Right lobe of liver (tissue), 6 donors: ENCODE data around the gene DOCK2. TPM values are rescaled to one million over a fixed set of nuclear protein-coding genes. Genes with fewer than 3 reads are reported as not detected.

Experiments used
- ATAC-seq, 4 donors: fragments of 200-7000 bp; cut with Tn5 transposase; one replicate each; pipeline ENCODE4 v1.9.1; 2020; ENCODE audit warnings: mild to moderate bottlenecking in 4 of 4, moderate library complexity in 4 of 4
- DNase-seq, 3 donors: peaks; one replicate each; pipeline ENCODE4 v3.0.0-alpha.2; 2020
- H3K27ac ChIP-seq, 3 donors: fragments of 200-600 bp; one replicate each; pipeline ENCODE4 v1.8.0; 2022
- H3K27me3 ChIP-seq, 2 donors: fragments of 200-600 bp; one replicate each; pipeline ENCODE4 v1.8.0; 2022
- H3K36me3 ChIP-seq, 4 donors: fragments of 200-600 bp; sonication (generic) in 1 of 4; one replicate each; pipeline versions ENCODE4 v1.5.1 to v1.8.0; 2017 to 2022; ENCODE audit warnings: control low read depth in 1 of 4
- H3K4me1 ChIP-seq, 4 donors: fragments of 200-600 bp; sonication (generic) in 1 of 4; one replicate each; pipeline versions ENCODE4 v1.5.1 to v1.8.0; 2017 to 2022; ENCODE audit warnings: control low read depth in 1 of 4
- H3K4me3 ChIP-seq, 3 donors: fragments of 200-600 bp; one replicate each; pipeline ENCODE4 v1.8.0; 2022
- H3K9me3 ChIP-seq, 4 donors: fragments of 200-600 bp; sonication (generic) in 1 of 4; one replicate each; pipeline versions ENCODE4 v1.5.1 to v1.8.0; 2017 to 2022; ENCODE audit warnings: control low read depth in 1 of 4
- CTCF ChIP-seq, 4 donors: fragments of 200-600 bp in 3 of 4; fragments of 450-650 bp in 1 of 4; IDR thresholded peaks; one replicate each; pipeline versions ENCODE4 v1.5.1 to v1.8.0; 2016 to 2022; ENCODE audit warnings: antibody characterized with exemption in 4 of 4, mild to moderate bottlenecking in 2 of 4
- POLR2A ChIP-seq: fragments of 450-650 bp; IDR thresholded peaks from one replicate; pipeline ENCODE4 v1.6.1; 2017; ENCODE audit warnings: antibody characterized with exemption, mild to moderate bottlenecking
- WGBS: methylation state at CpG from one replicate; pipeline ENCODE4 v1.1.6; 2018; ENCODE audit warnings: low coverage, low lambda C conversion rate; ENCODE audit not compliant: insufficient coverage; ENCODE audit errors: missing lambda C conversion rate; 5-methylcytosine and 5-hydroxymethylcytosine counted together
- intact Hi-C, 2 donors: fragments of 100-400 bp; cut with DNase I; formaldehyde crosslinking; loops; one replicate each; pipeline versions ENCODE4 v1.11.2 to v1.14.1; 2022
- total RNA-seq, 6 experiments: library from RNA; depleted of rRNA in 2 of 6; stranded (reverse); fragments of >200 nt in 2 of 6; fragmentation: NEBNext Ultra II Directional in 3 of 6; extraction: Animal tissue kit (Norgen Biotek cat#: 25700) in 3 of 6; gene quantifications; one replicate each; pipeline versions ENCODE4 v1.1.0 to v1.2.4, GENCODE V29; 2016 to 2023
- donor health status: DM: no; HTN: yes; CAD: no.
- donor health status: DM: no; HTN: no; CAD: no.
- donor health status: DM: no; HTN: no; CAD: no.
- donor health status: DM: no; HTN: yes; CAD: no.
- donor health status: DM: no; HTN: yes; CAD: no.

The DOCK2 gene
- total RNA-seq, 6 experiments from 2014 or later, result 5.0 to 14.5 (median 7.4) TPM

- Histone ChIP-seq H3K27me3 (no peaks in the 10 kb centered on the region), H3K4me3 (no peak overlapping the region), H3K36me3 (no peaks in the 10 kb centered on the region), H3K4me1 (peaks cover 0 to 3% (median 0%) of the 10 kb centered on the region in 4 donors), H3K27ac (no peak overlapping the region), H3K9me3 (no peaks in the 10 kb centered on the region)
- ATAC-seq, result peak in 1 of 4 donors; percentile 26
- no peak for DNase-seq
- intact Hi-C loops, result no loop called here
- TF ChIP-seq POLR2A (no peak), CTCF (IDR thresholded peaks at IDR 0.05) (no peak)
- 60% methylated on average over 3 of the region's 8 CpGs for WGBS
These were observed 354.2 kb downstream of the DOCK2 start for GRCh38 chr5:169991115-169991869.

GRCh38 chr5:169992789-169993484, 355.9 kb downstream of the DOCK2 start:
- no peak overlapping the region for H3K4me3 ChIP-seq
- TF ChIP-seq CTCF (IDR thresholded peaks at IDR 0.05), result no peak
- no peak for TF ChIP-seq POLR2A

GRCh38 chr5:169993485-169993790, 356.4 kb downstream of the DOCK2 start:
- ATAC-seq, result no peak
- Histone ChIP-seq H3K27me3 (no peaks in the 10 kb centered on the region), H3K36me3 (no peaks in the 10 kb centered on the region), H3K9me3 (no peaks in the 10 kb centered on the region), H3K4me3 (no peak overlapping the region), H3K4me1 (no peaks in the 10 kb centered on the region), H3K27ac (no peak overlapping the region)
- no peak for DNase-seq
- WGBS, result no CpG with 5 or more reads among the region's 2 CpGs
- TF ChIP-seq POLR2A (no peak), CTCF (IDR thresholded peaks at IDR 0.05) (no peak)
- intact Hi-C loops, result no loop called here

More at GRCh38 chr5:169992789-169993484, 355.9 kb downstream of the DOCK2 start:
- Histone ChIP-seq H3K36me3 (no peaks in the 10 kb centered on the region), H3K9me3 (no peaks in the 10 kb centered on the region), H3K27me3 (no peaks in the 10 kb centered on the region), H3K4me1 (peaks cover 0 to under 1% (median 0%) of the 10 kb centered on the region in 4 donors), H3K27ac (no peak overlapping the region)
- ATAC-seq, result no peak
- DNase-seq, result no peak
- intact Hi-C loops, result no loop called here
- 44% methylated on average over 2 of the region's 2 CpGs for WGBS

GRCh38 chr5:169997798-169998197, 360.7 kb downstream of the DOCK2 start:
- Histone ChIP-seq H3K4me1 (no peaks in the 10 kb centered on the region), H3K27me3 (no peaks in the 10 kb centered on the region), H3K27ac (no peak overlapping the region), H3K36me3 (no peaks in the 10 kb centered on the region), H3K4me3 (no peak overlapping the region), H3K9me3 (no peaks in the 10 kb centered on the region)
- DNase-seq, result no peak
- intact Hi-C loops, result no loop called here
- no peak for TF ChIP-seq POLR2A
- ATAC-seq, result no peak
- 65% methylated on average over 2 of the region's 3 CpGs for WGBS

- TF ChIP-seq POLR2A, result no peak
- no peak for TF ChIP-seq CTCF (IDR thresholded peaks at IDR 0.05)
- Histone ChIP-seq H3K9me3 (no peaks in the 10 kb centered on the region), H3K4me1 (no peaks in the 10 kb centered on the region), H3K36me3 (no peaks in the 10 kb centered on the region), H3K27ac (no peak overlapping the region), H3K27me3 (no peaks in the 10 kb centered on the region), H3K4me3 (no peak overlapping the region)
- ATAC-seq, result no peak
- DNase-seq, result no peak
- WGBS, result 75% methylated on average over 3 of the region's 3 CpGs
- intact Hi-C loops, result no loop called here
These were observed 362.5 kb downstream of the DOCK2 start for GRCh38 chr5:169999621-170000020.
